B cell (primary cell): ENCODE data around the gene PER1. TPM values are rescaled to one million over a fixed set of nuclear protein-coding genes. Genes with fewer than 3 reads are reported as not detected.

Source experiments
- ATAC-seq: fragments of 200-7000 bp; cut with Tn5 transposase; one replicate; pipeline ENCODE4 v1.10.0; 2021; ENCODE audit warnings: low read depth, mild to moderate bottlenecking, moderate number of reproducible peaks, moderate library complexity
- CTCF ChIA-PET: fragments of 350-600 bp; sonication (Branson Sonifier 250); formaldehyde crosslinking; loops from one replicate; lab custom pipeline; 2021; ENCODE audit warnings: antibody characterized with exemption, inconsistent platforms; lab: Charles Lee
- POLR2A ChIA-PET: fragments of 350-600 bp; sonication (Branson Sonifier 250); formaldehyde crosslinking; loops from one replicate; lab custom pipeline; 2021; ENCODE audit warnings: antibody characterized with exemption; lab: Charles Lee
- DNase-seq: peaks from one replicate; pipeline ENCODE4 v3.0.0; 2013
- H2AFZ ChIP-seq: 2 replicates; pipeline ENCODE4 v1.6.1; 2012; ENCODE audit warnings: mild to moderate bottlenecking, low read depth, low read length; ENCODE audit not compliant: insufficient read depth, poor library complexity, severe bottlenecking
- H3K27ac ChIP-seq, 2 donors: 1 replicate in 1 of 2; 2 replicates in 1 of 2; pipeline ENCODE4 v1.5.1; 2012 to 2013; ENCODE audit warnings: low read length in 2 of 2, mild to moderate bottlenecking in 2 of 2, moderate library complexity in 1 of 2
- H3K27me3 ChIP-seq, 4 experiments: fragments of 200-600 bp in 1 of 4; sonication (generic) in 1 of 4; replicated peaks in 1 of 4; 1 replicate in 2 of 4; 2 replicates in 2 of 4; pipeline versions ENCODE4 v1.6.1 to v1.7.0; 2013 to 2016; ENCODE audit warnings: low read length in 3 of 4, mild to moderate bottlenecking in 2 of 4, mixed read lengths in 1 of 4, moderate library complexity in 1 of 4; ENCODE audit not compliant: insufficient read depth in 4 of 4, control insufficient read depth in 3 of 4; ENCODE audit errors: control extremely low read depth in 1 of 4
- H3K36me3 ChIP-seq, 2 experiments: replicated peaks in 1 of 2; 1 replicate in 1 of 2; 2 replicates in 1 of 2; pipeline versions ENCODE4 v1.6.1 to v1.7.1; 2013; ENCODE audit warnings: low read length in 1 of 2; ENCODE audit not compliant: insufficient read depth in 2 of 2, control insufficient read depth in 1 of 2; ENCODE audit errors: control extremely low read depth in 1 of 2, extremely low read depth in 1 of 2
- H3K4me1 ChIP-seq, 2 donors: fragments of 200-600 bp in 1 of 2; sonication (generic) in 1 of 2; 1 replicate in 1 of 2; 2 replicates in 1 of 2; pipeline versions ENCODE4 v1.5.1 to v1.6.1; 2013 to 2017; ENCODE audit warnings: low read length in 2 of 2; ENCODE audit not compliant: control insufficient read depth in 2 of 2, insufficient read depth in 2 of 2
- H3K4me2 ChIP-seq: replicated peaks from 2 replicates; pipeline ENCODE3; 2012; ENCODE audit warnings: mild to moderate bottlenecking, low read depth, low read length; ENCODE audit not compliant: poor library complexity, severe bottlenecking
- H3K4me3 ChIP-seq, 5 experiments: fragments of 200-600 bp in 1 of 5; sonication (generic) in 1 of 5; 1 replicate in 3 of 5; 2 replicates in 2 of 5; pipeline versions ENCODE4 v1.5.1 to v1.7.0; 2011 to 2016; ENCODE audit warnings: low read length in 4 of 5, mild to moderate bottlenecking in 4 of 5, low read depth in 2 of 5, control low read depth in 1 of 5, moderate library complexity in 1 of 5; ENCODE audit not compliant: insufficient read depth in 1 of 5; ENCODE audit errors: control extremely low read depth in 1 of 5, extremely low read depth in 1 of 5
- H3K79me2 ChIP-seq: fragments of 200-600 bp; sonication (generic); one replicate; pipeline ENCODE4 v1.6.0; 2016; ENCODE audit warnings: low read length; ENCODE audit not compliant: control insufficient read depth, insufficient read depth
- H3K9ac ChIP-seq: fragments of 200-600 bp; sonication (generic); 2 replicates; pipeline ENCODE4 v1.6.1; 2017; ENCODE audit warnings: mild to moderate bottlenecking, low read length, moderate library complexity
- H3K9me3 ChIP-seq, 3 donors: one replicate each; pipeline versions ENCODE4 v1.6.1 to v1.7.1; 2013; ENCODE audit warnings: low read length in 2 of 3; ENCODE audit not compliant: control insufficient read depth in 2 of 3, insufficient read depth in 1 of 3; ENCODE audit errors: control extremely low read depth in 1 of 3
- H4K20me1 ChIP-seq: 2 replicates; pipeline ENCODE4 v1.6.0; 2012; ENCODE audit warnings: mild to moderate bottlenecking, low read length; ENCODE audit not compliant: insufficient read depth, control insufficient read depth, poor library complexity, severe bottlenecking
- H3K27ac Mint-ChIP-seq: one replicate; pipeline ENCODE4 v1.8.0; 2021; ENCODE audit warnings: mixed read lengths
- H3K27me3 Mint-ChIP-seq: one replicate; pipeline ENCODE4 v1.8.0; 2021; ENCODE audit warnings: mixed read lengths
- H3K4me1 Mint-ChIP-seq: one replicate; pipeline ENCODE4 v1.8.0; 2021; ENCODE audit warnings: mixed read lengths
- H3K4me3 Mint-ChIP-seq: one replicate; pipeline ENCODE4 v1.8.0; 2021; ENCODE audit warnings: mixed read lengths
- H3K9me3 Mint-ChIP-seq: one replicate; pipeline ENCODE4 v1.8.0; 2022; ENCODE audit warnings: mixed read lengths; ENCODE audit not compliant: insufficient read depth
- CTCF ChIP-seq: fragments of 200-600 bp; IDR thresholded peaks from one replicate; pipeline ENCODE4 v1.8.0; 2022; ENCODE audit warnings: antibody characterized with exemption, mild to moderate bottlenecking
- EZH2 ChIP-seq: IDR thresholded peaks from 2 replicates; pipeline ENCODE4 v1.6.1; 2012; ENCODE audit warnings: borderline replicate concordance, low read depth, mild to moderate bottlenecking, moderate library complexity, low read length; ENCODE audit not compliant: insufficient read depth, poor library complexity, severe bottlenecking
- WGBS: methylation state at CpG from one replicate; pipeline ENCODE4 v1.1.5; 2013; ENCODE audit warnings: missing lambda C conversion rate; ENCODE audit not compliant: insufficient coverage; 5-methylcytosine and 5-hydroxymethylcytosine counted together
- intact Hi-C: fragments of 100-400 bp; cut with micrococcal nuclease; formaldehyde crosslinking; loops from one replicate; pipeline ENCODE4 v1.10.0; 2022
- polyA plus RNA-seq: library from polyadenylated mRNA; depleted of rRNA; stranded (reverse); fragments of >200 nt; gene quantifications from 2 replicates; pipeline ENCODE4 v1.2.3, GENCODE V29; 2012
- total RNA-seq, 2 donors: library from RNA; stranded (reverse); fragments of 120-200 nt in 1 of 2; gene quantifications; 1 replicate in 1 of 2; 2 replicates in 1 of 2; pipeline versions ENCODE4 v1.2.3 to v1.2.4, GENCODE V29; 2013 to 2022

PER1 gene
- total and polyA plus RNA-seq, 2 donors (not counting 1 experiment from before 2014, with no cell fraction given): 120 to 176 TPM

- Histone ChIP-seq H3K9me3 (no peaks in the 10 kb centered on the region), H3K27ac (peak within 1 kb of the TSS; percentile 94 to 99), H3K4me2 (peak within 1 kb of the TSS; percentile 99), H2AFZ (peak within 1 kb of the TSS; percentile 96), H3K9ac (peak within 1 kb of the TSS; percentile 99), H3K4me1 (peaks cover 37 to 61% of the 10 kb centered on the region in 2 donors), H3K4me3 (peak within 1 kb of the TSS; percentile 67 to 98 (median 94)), H4K20me1 (peaks cover 4% of the 10 kb centered on the region), H3K36me3 (peaks cover 0 to 26% of the 10 kb centered on the region in 2 experiments), H3K79me2 (peaks cover 25% of the 10 kb centered on the region), H3K27me3 (no peaks in the 10 kb centered on the region)
- TF ChIP-seq CTCF (no peak), EZH2 (no peak)
- Mint-ChIP-seq H3K4me1 (peaks cover 49% of the 10 kb centered on the region), H3K4me3 (peak within 1 kb of the TSS; percentile 93), H3K27me3 (no peaks in the 10 kb centered on the region), H3K9me3 (no peaks in the 10 kb centered on the region), H3K27ac (peak within 1 kb of the TSS; percentile 99)
- POLR2A ChIA-PET: interaction anchor here (0.6 to 3.6 kb wide), 5 partner anchors 11 to 85 kb away, joined by 3 to 18 read pairs (median 5); partner anchors contain the start of gene CTC1
- WGBS: under 1% methylated on average over 75 of the region's 75 CpGs
- DNase-seq (peak; percentile 89), ATAC-seq (peak; percentile 69)
- intact Hi-C loops: no loop called here
- CTCF ChIA-PET: interaction anchor here (1.1 to 7.7 kb wide), 3 partner anchors 25 to 133 kb away, joined by 3 to 86 read pairs (median 4); partner anchors contain the start of gene SLC25A35
Measured at GRCh38 chr17:8162233-8162996, 10.2 kb upstream of the PER1 start, which contains the start of gene VAMP2. TSS of gene VAMP2 (minus strand) at chr17:8162948. CDS start at chr17:8162879, 69 bp downstream.
